Stimulated activated CD8-positive, alpha-beta memory T cell treated with anti-CD3 and anti-CD28 coated beads, Interleukin-4, amount 100 ng/mL, for 1 hour (primary cell): ENCODE measurements around the gene OXNAD1.

ENCODE experiments used
- DNase-seq, 2 donors: peaks; one replicate each; pipeline ENCODE4 v3.0.0-alpha.2; 2020; ENCODE audit warnings: low read depth in 2 of 2, low spot score in 1 of 2

Gene OXNAD1

GRCh38 chr3:16245609-16246008, 19.4 kb upstream of the OXNAD1 start:
- no peak for DNase-seq

GRCh38 chr3:16247282-16248061, 17.5 kb upstream of the OXNAD1 start:
- peak; percentile 52 to 57 for DNase-seq

- DNase-seq: no peak
These were observed 16.5 kb upstream of the OXNAD1 start for GRCh38 chr3:16248556-16248955.

- DNase-seq: no peak
These were observed 15.7 kb upstream of the OXNAD1 start for GRCh38 chr3:16249336-16249735.

- no peak for DNase-seq
These were observed 15.1 kb upstream of the OXNAD1 start for GRCh38 chr3:16249886-16250285.

GRCh38 chr3:16251316-16252085, 13.5 kb upstream of the OXNAD1 start:
- no peak for DNase-seq

GRCh38 chr3:16252243-16252978, 12.6 kb upstream of the OXNAD1 start:
- DNase-seq: no peak

- no peak for DNase-seq
These were observed 12.0 kb upstream of the OXNAD1 start for GRCh38 chr3:16252988-16253387.

GRCh38 chr3:16253601-16254000, 11.4 kb upstream of the OXNAD1 start:
- no peak for DNase-seq

GRCh38 chr3:16254916-16255315, 10.1 kb upstream of the OXNAD1 start:
- DNase-seq: no peak

GRCh38 chr3:16255326-16255725, 9.7 kb upstream of the OXNAD1 start:
- no peak for DNase-seq

- DNase-seq: no peak
These were observed 9.3 kb upstream of the OXNAD1 start for GRCh38 chr3:16255726-16256125.

- no peak for DNase-seq
These were observed 7.7 kb upstream of the OXNAD1 start for GRCh38 chr3:16257309-16257708.

- no peak for DNase-seq
These were observed 6.8 kb upstream of the OXNAD1 start for GRCh38 chr3:16258177-16258576.

- no peak for DNase-seq
These were observed 6.1 kb upstream of the OXNAD1 start for GRCh38 chr3:16258866-16259265.

GRCh38 chr3:16260046-16260445, 5.0 kb upstream of the OXNAD1 start:
- DNase-seq: no peak

GRCh38 chr3:16262174-16262573, 2.8 kb upstream of the OXNAD1 start:
- DNase-seq: no peak

GRCh38 chr3:16264174-16264707, 771 bp upstream of the OXNAD1 start:
- no peak for DNase-seq

GRCh38 chr3:16265455-16265786, 409 bp downstream of the OXNAD1 start:
- no peak for DNase-seq

- no peak for DNase-seq
These were observed 1.7 kb downstream of the OXNAD1 start for GRCh38 chr3:16266714-16267113.

GRCh38 chr3:16270855-16271254, 5.8 kb downstream of the OXNAD1 start:
- no peak for DNase-seq

GRCh38 chr3:16272588-16272987, 7.6 kb downstream of the OXNAD1 start:
- DNase-seq: no peak
